Esophagus muscularis mucosa (tissue), 4 donors: ENCODE data around the gene A4GNT. TPM values are rescaled to one million over a fixed set of nuclear protein-coding genes. Genes with fewer than 3 reads are reported as not detected.
"Not testable (repeated sequence)": the region's sequence is repeated elsewhere in the genome, so short reads cannot be mapped to it uniquely, and the experiment has no call there.

Source experiments
- DNase-seq: peaks from one replicate; pipeline ENCODE4 v3.0.0-alpha.2; 2017; ENCODE audit errors: extremely low spot score
- H3K27ac ChIP-seq, 4 donors: fragments of 200-600 bp; sonication (generic); replicated peaks in 1 of 4; 1 replicate in 3 of 4; 2 replicates in 1 of 4; pipeline ENCODE4 v1.5.1; 2016 to 2019; ENCODE audit warnings: mild to moderate bottlenecking in 1 of 4
- H3K27me3 ChIP-seq, 4 donors: fragments of 200-600 bp; sonication (generic); one replicate each; pipeline versions ENCODE4 v1.5.1 to v1.6.0; 2016 to 2019
- H3K36me3 ChIP-seq, 4 donors: fragments of 200-600 bp; sonication (generic); one replicate each; pipeline ENCODE4 v1.5.1; 2016 to 2019
- H3K4me1 ChIP-seq, 4 donors: fragments of 200-600 bp; sonication (generic); one replicate each; pipeline ENCODE4 v1.5.1; 2016 to 2019
- H3K4me3 ChIP-seq, 4 donors: fragments of 200-600 bp; sonication (generic); 1 replicate in 2 of 4; 2 replicates in 2 of 4; pipeline ENCODE4 v1.5.1; 2016 to 2019; ENCODE audit warnings: mild to moderate bottlenecking in 4 of 4, moderate library complexity in 1 of 4
- H3K9me3 ChIP-seq, 4 donors: fragments of 200-600 bp; sonication (generic); 1 replicate in 3 of 4; 2 replicates in 1 of 4; pipeline ENCODE4 v1.5.1; 2016 to 2019
- CTCF ChIP-seq, 3 experiments: fragments of 200-600 bp in 2 of 3; fragments of 450-650 bp in 1 of 3; sonication (generic) in 2 of 3; IDR thresholded peaks; one replicate each; pipeline ENCODE4 v1.5.1; 2017 to 2019; ENCODE audit warnings: antibody characterized with exemption in 3 of 3, mild to moderate bottlenecking in 2 of 3, moderate library complexity in 1 of 3
- EP300 ChIP-seq: sonication (generic); formaldehyde crosslinking; IDR thresholded peaks from one replicate; pipeline ENCODE4 v1.6.1; 2017; ENCODE audit warnings: antibody characterized with exemption
- POLR2A ChIP-seq: fragments of 450-650 bp; IDR thresholded peaks from one replicate; pipeline ENCODE4 v1.6.1; 2017; ENCODE audit warnings: antibody characterized with exemption, moderate library complexity, mild to moderate bottlenecking, low read depth
- POLR2AphosphoS5 ChIP-seq, 2 donors: sonication (generic); formaldehyde crosslinking; IDR thresholded peaks; one replicate each; pipeline ENCODE4 v1.6.1; 2017; ENCODE audit warnings: antibody characterized with exemption in 2 of 2
- WGBS: methylation state at CpG from one replicate; pipeline ENCODE4 v1.1.5; 2018; 5-methylcytosine and 5-hydroxymethylcytosine counted together
- intact Hi-C: fragments of 100-400 bp; cut with DNase I; formaldehyde crosslinking; loops from one replicate; pipeline ENCODE4 v1.15.1; 2023
- total RNA-seq, 4 donors: library from RNA; depleted of rRNA; stranded (reverse); fragments of >200 nt; gene quantifications; one replicate each; pipeline versions ENCODE4 v1.1.0 to v1.2.1, GENCODE V29; 2016

A4GNT gene
- total RNA-seq, 4 donors from 2014 or later = not detected

GRCh38 chr3:138165061-138165460 lies 32.9 kb upstream of the A4GNT start:
- Histone ChIP-seq H3K4me3 (no peak overlapping the region), H3K9me3 (no peaks in the 10 kb centered on the region), H3K4me1 (no peaks in the 10 kb centered on the region), H3K27me3 (no peaks in the 10 kb centered on the region), H3K36me3 (peaks cover 69 to 98% (median 87%) of the 10 kb centered on the region in 4 donors), H3K27ac (no peak overlapping the region)
- intact Hi-C loops = no loop called here
- WGBS = 96% methylated on average over 2 of the region's 2 CpGs
- TF ChIP-seq CTCF (IDR thresholded peaks at IDR 0.05) = no peak
- TF ChIP-seq POLR2AphosphoS5 (IDR thresholded peaks at IDR 0.05) = no peak
- TF ChIP-seq EP300 = no peak
- TF ChIP-seq POLR2A = no peak
- DNase-seq = no peak

- intact Hi-C loops = no loop called here
- Histone ChIP-seq H3K27ac (no peak overlapping the region), H3K4me3 (no peak overlapping the region), H3K9me3 (no peaks in the 10 kb centered on the region), H3K27me3 (no peaks in the 10 kb centered on the region), H3K36me3 (peaks cover 17 to 26% (median 25%) of the 10 kb centered on the region in 4 donors), H3K4me1 (no peaks in the 10 kb centered on the region)
- DNase-seq = no peak
- no peak for TF ChIP-seq CTCF (IDR thresholded peaks at IDR 0.05)
- no peak for TF ChIP-seq POLR2A
- TF ChIP-seq POLR2AphosphoS5 (IDR thresholded peaks at IDR 0.05) = no peak
- no peak for TF ChIP-seq EP300
- WGBS = 95% methylated on average over 4 of the region's 4 CpGs
Measured at GRCh38 chr3:138157743-138158142, 25.6 kb upstream of the A4GNT start.

GRCh38 chr3:138154534-138154933 lies 22.3 kb upstream of the A4GNT start:
- TF ChIP-seq EP300 = no peak
- TF ChIP-seq POLR2AphosphoS5 (IDR thresholded peaks at IDR 0.05) = no peak
- TF ChIP-seq POLR2A = no peak
- TF ChIP-seq CTCF (IDR thresholded peaks at IDR 0.05) = no peak
- no peak for DNase-seq
- Histone ChIP-seq H3K27ac (no peak overlapping the region), H3K9me3 (no peaks in the 10 kb centered on the region), H3K4me3 (no peak overlapping the region), H3K4me1 (no peaks in the 10 kb centered on the region), H3K27me3 (no peaks in the 10 kb centered on the region), H3K36me3 (no peaks in the 10 kb centered on the region)
- intact Hi-C loops = no loop called here

GRCh38 chr3:138148503-138148902 lies 16.3 kb upstream of the A4GNT start:
- H3K27me3 ChIP-seq = no peaks in the 10 kb centered on the region
- H3K27ac ChIP-seq = no peak overlapping the region
- TF ChIP-seq POLR2A (no peak), POLR2AphosphoS5 (IDR thresholded peaks at IDR 0.05) (no peak)
- no peaks in the 10 kb centered on the region for H3K9me3 ChIP-seq
- WGBS = 77% methylated on average over 4 of the region's 4 CpGs
- H3K4me1 ChIP-seq = no peaks in the 10 kb centered on the region
- no peak overlapping the region for H3K4me3 ChIP-seq
- intact Hi-C loops = no loop called here
- H3K36me3 ChIP-seq = no peaks in the 10 kb centered on the region
- DNase-seq = no peak

- H3K4me1 ChIP-seq, H3K4me3 ChIP-seq, H3K36me3 ChIP-seq, H3K9me3 ChIP-seq, intact Hi-C loops, H3K27me3 ChIP-seq, H3K27ac ChIP-seq, DNase-seq: not testable (repeated sequence)
- WGBS = 95% methylated on average over 3 of the region's 3 CpGs
Measured at GRCh38 chr3:138142181-138142580, 10.0 kb upstream of the A4GNT start.

- no peaks in the 10 kb centered on the region for H3K27me3 ChIP-seq
- H3K36me3 ChIP-seq = no peaks in the 10 kb centered on the region
- H3K4me1 ChIP-seq = no peaks in the 10 kb centered on the region
- DNase-seq = no peak
- TF ChIP-seq POLR2AphosphoS5 (IDR thresholded peaks at IDR 0.05) (no peak), EP300 (no peak), POLR2A (no peak), CTCF (IDR thresholded peaks at IDR 0.05) (no peak)
- no peak overlapping the region for H3K27ac ChIP-seq
- H3K9me3 ChIP-seq = no peaks in the 10 kb centered on the region
- H3K4me3 ChIP-seq = no peak overlapping the region
- intact Hi-C loops = no loop called here
Measured at GRCh38 chr3:138140940-138141339, 8.8 kb upstream of the A4GNT start.
